Panc1 (cell line): ENCODE results near the gene ZNF688. TPM values are rescaled to one million over a fixed set of nuclear protein-coding genes. Genes with fewer than 3 reads are reported as not detected.

ENCODE experiments used
- ATAC-seq: fragments of 200-7000 bp; cut with Tn5 transposase; 2 replicates; pipeline ENCODE4 v1.9.1; 2020; ENCODE audit warnings: mild to moderate bottlenecking, moderate library complexity
- BruUV-seq: library from RNA; stranded (reverse); fragments of 400-500 nt; replicated peaks from 2 replicates; lab custom pipeline; 2021; lab: Mats Ljungman, UMichigan
- CTCF ChIA-PET: fragments of 300-600 bp; sonication (Branson Sonifier 250); formaldehyde crosslinking; loops from one replicate; lab custom pipeline; 2022; ENCODE audit warnings: antibody characterized with exemption; lab: Charles Lee
- POLR2A ChIA-PET: fragments of 300-600 bp; sonication (Branson Sonifier 250); formaldehyde crosslinking; loops from one replicate; lab custom pipeline; 2022; ENCODE audit warnings: antibody characterized with exemption; lab: Charles Lee
- DNase-seq: peaks from one replicate; pipeline ENCODE4 v3.0.0-alpha.2; 2010; ENCODE audit warnings: low read depth, low spot score
- H3K27ac ChIP-seq: 2 replicates; pipeline ENCODE4 v1.5.1; 2011; ENCODE audit warnings: mild to moderate bottlenecking, low read length, inconsistent platforms
- H3K27me3 ChIP-seq: fragments of 200-500 bp; sonication (Bioruptor generic); 2 replicates; pipeline ENCODE4 v1.6.0; 2014; ENCODE audit warnings: low read length, inconsistent platforms; ENCODE audit not compliant: control insufficient read depth, insufficient read depth
- H3K36me3 ChIP-seq: fragments of 200-500 bp; sonication (Bioruptor generic); 2 replicates; pipeline ENCODE4 v1.5.1; 2014; ENCODE audit warnings: inconsistent platforms, mild to moderate bottlenecking, low read length, moderate library complexity; ENCODE audit not compliant: control insufficient read depth, insufficient read depth
- H3K4me1 ChIP-seq: 2 replicates; pipeline ENCODE4 v1.5.1; 2011; ENCODE audit warnings: inconsistent platforms, mild to moderate bottlenecking, low read length, moderate library complexity; ENCODE audit not compliant: control insufficient read depth, insufficient read depth
- H3K4me3 ChIP-seq, 2 experiments: 2 replicates each; pipeline ENCODE4 v1.5.1; 2011 to 2012; ENCODE audit warnings: low read depth in 2 of 2, low read length in 2 of 2, mild to moderate bottlenecking in 2 of 2, inconsistent platforms in 1 of 2, moderate library complexity in 1 of 2
- H3K9me3 ChIP-seq: fragments of 200-500 bp; sonication (Bioruptor generic); 2 replicates; pipeline ENCODE4 v1.5.1; 2014; ENCODE audit warnings: low read depth, mild to moderate bottlenecking, inconsistent platforms, low read length, moderate library complexity; ENCODE audit not compliant: control insufficient read depth, insufficient read depth
- POLR2AphosphoS5 ChIP-seq: IDR thresholded peaks from 2 replicates; pipeline ENCODE4 v1.6.1; 2012; ENCODE audit warnings: mild to moderate bottlenecking, low read depth, low read length, moderate library complexity
- SIN3A ChIP-seq: IDR thresholded peaks from 2 replicates; pipeline ENCODE4 v1.6.1; 2012; ENCODE audit warnings: low read depth, mild to moderate bottlenecking, low read length, moderate library complexity, borderline replicate concordance; ENCODE audit not compliant: insufficient read depth
- TCF7L2 ChIP-seq: IDR thresholded peaks from 2 replicates; pipeline ENCODE4 v1.6.1; 2011; ENCODE audit warnings: mild to moderate bottlenecking, low read depth, low read length, inconsistent platforms
- in situ Hi-C: cut with HindIII; loops from 2 replicates; pipeline ENCODE4 v1.10.0; 2016; ENCODE audit warnings: low sequenced_read_pairs, low pct_unique_long_range_greater_than_20kb
- intact Hi-C: fragments of 100-400 bp; cut with micrococcal nuclease; formaldehyde crosslinking; loops from one replicate; pipeline ENCODE4 v1.10.0; 2022; ENCODE audit not compliant: unreplicated experiment
- total RNA-seq: library from RNA; stranded (reverse); gene quantifications from one replicate; pipeline ENCODE4 v1.2.1, GENCODE V29; 2021; ENCODE audit not compliant: unreplicated experiment
- TF ChIP-seq, protein P1 (sequence below), 2 experiments: IDR thresholded peaks; 2 replicates each; pipeline ENCODE4 v1.6.1; 2011 to 2012; ENCODE audit warnings: low read depth in 2 of 2, control low read depth in 1 of 2, low read length in 1 of 2, mild to moderate bottlenecking in 1 of 2, moderate library complexity in 1 of 2; ENCODE audit not compliant: insufficient read depth in 1 of 2
- TF ChIP-seq, protein P2 (sequence below): fragments of 450-650 bp; IDR thresholded peaks from 2 replicates; pipeline ENCODE4 v1.5.1; 2017; ENCODE audit warnings: mild to moderate bottlenecking

The ZNF688 gene
- total RNA-seq, 1 experiment from 2014 or later = 7.7 TPM

- POLR2A ChIA-PET = no interaction called here
- TF ChIP-seq TCF7L2 = no peak
- TF ChIP-seq POLR2AphosphoS5 = no peak
- TF ChIP-seq, protein P1, sequence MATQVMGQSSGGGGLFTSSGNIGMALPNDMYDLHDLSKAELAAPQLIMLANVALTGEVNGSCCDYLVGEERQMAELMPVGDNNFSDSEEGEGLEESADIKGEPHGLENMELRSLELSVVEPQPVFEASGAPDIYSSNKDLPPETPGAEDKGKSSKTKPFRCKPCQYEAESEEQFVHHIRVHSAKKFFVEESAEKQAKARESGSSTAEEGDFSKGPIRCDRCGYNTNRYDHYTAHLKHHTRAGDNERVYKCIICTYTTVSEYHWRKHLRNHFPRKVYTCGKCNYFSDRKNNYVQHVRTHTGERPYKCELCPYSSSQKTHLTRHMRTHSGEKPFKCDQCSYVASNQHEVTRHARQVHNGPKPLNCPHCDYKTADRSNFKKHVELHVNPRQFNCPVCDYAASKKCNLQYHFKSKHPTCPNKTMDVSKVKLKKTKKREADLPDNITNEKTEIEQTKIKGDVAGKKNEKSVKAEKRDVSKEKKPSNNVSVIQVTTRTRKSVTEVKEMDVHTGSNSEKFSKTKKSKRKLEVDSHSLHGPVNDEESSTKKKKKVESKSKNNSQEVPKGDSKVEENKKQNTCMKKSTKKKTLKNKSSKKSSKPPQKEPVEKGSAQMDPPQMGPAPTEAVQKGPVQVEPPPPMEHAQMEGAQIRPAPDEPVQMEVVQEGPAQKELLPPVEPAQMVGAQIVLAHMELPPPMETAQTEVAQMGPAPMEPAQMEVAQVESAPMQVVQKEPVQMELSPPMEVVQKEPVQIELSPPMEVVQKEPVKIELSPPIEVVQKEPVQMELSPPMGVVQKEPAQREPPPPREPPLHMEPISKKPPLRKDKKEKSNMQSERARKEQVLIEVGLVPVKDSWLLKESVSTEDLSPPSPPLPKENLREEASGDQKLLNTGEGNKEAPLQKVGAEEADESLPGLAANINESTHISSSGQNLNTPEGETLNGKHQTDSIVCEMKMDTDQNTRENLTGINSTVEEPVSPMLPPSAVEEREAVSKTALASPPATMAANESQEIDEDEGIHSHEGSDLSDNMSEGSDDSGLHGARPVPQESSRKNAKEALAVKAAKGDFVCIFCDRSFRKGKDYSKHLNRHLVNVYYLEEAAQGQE (IDR thresholded peaks at IDR 0.05; ENCODE audit: insufficient read depth in 1 of 2, low read depth in 2 of 2, low read length in 1 of 2) = no peak
- TF ChIP-seq, protein P2, sequence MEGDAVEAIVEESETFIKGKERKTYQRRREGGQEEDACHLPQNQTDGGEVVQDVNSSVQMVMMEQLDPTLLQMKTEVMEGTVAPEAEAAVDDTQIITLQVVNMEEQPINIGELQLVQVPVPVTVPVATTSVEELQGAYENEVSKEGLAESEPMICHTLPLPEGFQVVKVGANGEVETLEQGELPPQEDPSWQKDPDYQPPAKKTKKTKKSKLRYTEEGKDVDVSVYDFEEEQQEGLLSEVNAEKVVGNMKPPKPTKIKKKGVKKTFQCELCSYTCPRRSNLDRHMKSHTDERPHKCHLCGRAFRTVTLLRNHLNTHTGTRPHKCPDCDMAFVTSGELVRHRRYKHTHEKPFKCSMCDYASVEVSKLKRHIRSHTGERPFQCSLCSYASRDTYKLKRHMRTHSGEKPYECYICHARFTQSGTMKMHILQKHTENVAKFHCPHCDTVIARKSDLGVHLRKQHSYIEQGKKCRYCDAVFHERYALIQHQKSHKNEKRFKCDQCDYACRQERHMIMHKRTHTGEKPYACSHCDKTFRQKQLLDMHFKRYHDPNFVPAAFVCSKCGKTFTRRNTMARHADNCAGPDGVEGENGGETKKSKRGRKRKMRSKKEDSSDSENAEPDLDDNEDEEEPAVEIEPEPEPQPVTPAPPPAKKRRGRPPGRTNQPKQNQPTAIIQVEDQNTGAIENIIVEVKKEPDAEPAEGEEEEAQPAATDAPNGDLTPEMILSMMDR = no peak
- no peak for TF ChIP-seq SIN3A
These were observed 16.0 kb downstream of the ZNF688 start for GRCh38 chr16:30555315-30556124.

GRCh38 chr16:30554557-30555314, 16.8 kb downstream of the ZNF688 start:
- ChIA-PET POLR2A (no interaction called here), CTCF (no interaction called here)
- Histone ChIP-seq H3K4me3 (no peak overlapping the region), H3K9me3 (no peaks in the 10 kb centered on the region), H3K36me3 (no peaks in the 10 kb centered on the region), H3K27me3 (no peaks in the 10 kb centered on the region), H3K4me1 (peaks cover 9% of the 10 kb centered on the region; the same call in 1 of the 2 replicates), H3K27ac (no peak overlapping the region)
- in situ Hi-C loops (no loop called here), intact Hi-C loops (no loop called here)
- TF ChIP-seq SIN3A = no peak
- TF ChIP-seq POLR2AphosphoS5 = no peak
- no peak for TF ChIP-seq TCF7L2
- TF ChIP-seq, protein P1 (IDR thresholded peaks at IDR 0.05; ENCODE audit: insufficient read depth in 1 of 2, low read depth in 2 of 2, low read length in 1 of 2) = no peak
- TF ChIP-seq, protein P2 = no peak
- ATAC-seq (no peak), DNase-seq (no peak)
- BruUV-seq = no TSS peak

More at GRCh38 chr16:30555315-30556124, 16.0 kb downstream of the ZNF688 start:
- CTCF ChIA-PET = no interaction called here
- H3K27me3 ChIP-seq = no peaks in the 10 kb centered on the region
- H3K9me3 ChIP-seq = no peaks in the 10 kb centered on the region
- ATAC-seq (no peak), DNase-seq (no peak)
- in situ Hi-C loops = no loop called here
- H3K27ac ChIP-seq = no peak overlapping the region
- intact Hi-C loops = no loop called here
- H3K4me1 ChIP-seq = peaks cover 9% of the 10 kb centered on the region; the same call in 1 of the 2 replicates
- H3K36me3 ChIP-seq = no peaks in the 10 kb centered on the region
- BruUV-seq = no TSS peak
- no peak overlapping the region for H3K4me3 ChIP-seq
